HG03432 (cell line): ENCODE data around the gene PGLYRP3.
"Not testable (repeated sequence)": the region's sequence is repeated elsewhere in the genome, so short reads cannot be mapped to it uniquely, and the experiment has no call there.

Source experiments
- ATAC-seq: cut with Tn5 transposase; IDR thresholded peaks from one replicate; pipeline ENCODE4 v1.9.1; 2021; ENCODE audit warnings: mild to moderate bottlenecking, moderate library complexity; ENCODE audit not compliant: unreplicated experiment

Gene PGLYRP3

DNA sequence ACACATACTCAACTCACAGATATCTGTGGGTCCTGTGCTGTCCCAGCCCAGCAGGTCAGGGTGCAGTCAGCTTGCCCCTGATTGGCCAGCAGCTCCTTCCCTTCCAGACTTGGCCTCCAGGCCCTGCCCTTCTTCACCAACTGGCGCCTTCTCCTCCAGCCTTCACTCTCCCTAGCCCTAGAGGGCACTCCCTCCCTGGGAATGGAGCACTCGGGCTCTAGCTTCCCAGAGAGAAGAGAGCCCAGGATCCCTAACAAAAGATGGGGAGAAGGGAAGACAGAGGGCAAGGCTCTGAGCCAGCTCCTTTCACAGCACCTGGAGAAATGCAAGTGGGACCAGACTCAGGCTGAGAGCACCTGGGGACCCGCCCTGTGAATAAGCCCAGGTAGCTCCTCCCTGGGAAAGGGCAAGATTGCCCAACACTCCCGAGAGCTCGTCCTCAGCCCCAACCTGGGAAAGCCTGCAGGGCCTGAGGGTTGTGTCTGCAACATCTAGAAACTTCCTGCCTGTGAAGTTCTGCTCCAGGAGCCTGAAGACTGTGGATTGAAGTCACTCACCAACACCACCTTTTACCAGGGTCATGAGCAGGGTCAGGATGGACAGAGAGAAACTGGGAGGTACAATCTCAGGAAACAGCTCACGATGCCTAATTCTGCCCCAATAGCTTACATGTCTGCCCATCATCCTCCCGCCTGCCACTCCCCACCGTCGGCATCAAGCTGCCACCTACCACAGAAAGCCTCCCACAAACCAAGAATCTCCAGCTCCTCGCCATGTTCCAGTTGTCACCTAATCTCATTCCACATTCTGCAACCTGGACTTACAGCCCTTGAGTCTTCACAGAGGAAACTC lies 36.0 kb upstream of the PGLYRP3 start, which contains the start of gene PGLYRP4:
TSS of gene PGLYRP4 (minus strand) at position 331 of the 852 bp plus-strand sequence. CDS start 909 bp downstream, outside the sequence.
- ATAC-seq: no peak

DNA sequence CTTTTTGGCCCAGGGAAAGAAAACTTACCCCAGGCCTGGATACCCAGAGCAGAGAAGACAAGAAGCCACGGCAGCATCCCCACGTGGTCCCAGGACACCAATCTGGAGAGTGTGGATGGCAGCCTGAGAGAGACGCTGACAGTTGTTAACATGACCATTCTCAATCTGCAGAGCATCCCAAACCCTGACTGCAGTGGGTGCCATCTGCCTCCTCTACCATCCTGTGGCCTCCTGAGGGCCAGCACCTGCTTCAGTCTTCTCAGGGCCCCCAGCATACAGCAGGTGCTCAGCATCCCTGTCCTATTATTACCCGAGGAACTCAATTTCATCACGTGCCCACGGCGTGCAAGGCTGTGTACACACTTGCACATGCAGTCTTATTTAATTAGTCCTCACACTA lies 35.1 kb upstream of the PGLYRP3 start:
- no peak for ATAC-seq

DNA sequence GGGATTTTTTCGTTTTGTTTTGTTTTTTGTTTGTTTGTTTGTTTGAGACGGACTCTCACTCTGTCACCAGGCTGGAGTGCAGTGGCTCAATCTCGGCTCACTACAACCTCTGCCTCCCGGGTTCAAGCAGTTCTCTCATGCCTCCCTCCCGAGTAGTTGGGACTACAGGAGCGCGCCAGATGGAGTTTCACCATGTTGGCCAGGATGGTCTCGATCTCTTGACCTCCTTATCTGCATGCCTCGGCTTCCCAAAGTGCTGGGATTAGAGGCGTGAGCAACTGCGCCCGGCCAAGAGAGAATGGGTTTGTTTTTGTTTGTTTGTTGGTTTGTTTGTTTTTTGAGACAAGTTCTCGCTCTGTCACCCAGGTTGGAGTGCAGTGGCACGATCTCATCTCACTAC lies 34.3 kb upstream of the PGLYRP3 start:
- not testable (repeated sequence) for ATAC-seq

DNA sequence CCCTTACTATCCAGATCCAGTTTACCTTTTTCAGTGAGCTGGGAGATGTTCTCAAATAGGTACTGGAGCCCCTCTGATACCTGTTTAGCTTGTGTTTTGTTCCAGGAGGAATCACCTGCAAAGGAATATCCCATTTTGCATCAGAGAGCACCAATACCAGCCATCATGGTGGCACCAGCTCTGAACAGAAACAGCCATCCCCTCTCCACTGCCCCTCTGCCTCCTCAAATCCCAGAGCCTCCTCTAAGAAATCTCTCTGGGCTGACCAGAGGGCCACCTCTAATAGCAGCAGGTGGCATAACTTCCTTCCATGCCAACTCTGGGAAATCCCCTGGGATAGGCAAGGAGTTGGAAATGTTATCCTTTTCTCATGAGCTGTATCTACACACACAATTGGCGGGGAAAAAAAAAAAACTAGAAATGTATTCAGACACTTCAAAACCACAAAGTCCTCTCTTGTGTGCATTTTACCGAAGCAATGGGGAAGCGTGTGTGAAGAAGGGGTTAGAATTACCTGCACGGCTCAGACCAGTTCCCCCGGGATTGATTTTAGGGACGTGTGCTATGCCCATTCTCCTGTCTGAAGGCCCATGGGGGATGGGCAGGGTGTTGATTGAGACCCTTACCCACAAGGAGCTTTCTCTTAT lies 33.4 kb upstream of the PGLYRP3 start:
- ATAC-seq: no peak

DNA sequence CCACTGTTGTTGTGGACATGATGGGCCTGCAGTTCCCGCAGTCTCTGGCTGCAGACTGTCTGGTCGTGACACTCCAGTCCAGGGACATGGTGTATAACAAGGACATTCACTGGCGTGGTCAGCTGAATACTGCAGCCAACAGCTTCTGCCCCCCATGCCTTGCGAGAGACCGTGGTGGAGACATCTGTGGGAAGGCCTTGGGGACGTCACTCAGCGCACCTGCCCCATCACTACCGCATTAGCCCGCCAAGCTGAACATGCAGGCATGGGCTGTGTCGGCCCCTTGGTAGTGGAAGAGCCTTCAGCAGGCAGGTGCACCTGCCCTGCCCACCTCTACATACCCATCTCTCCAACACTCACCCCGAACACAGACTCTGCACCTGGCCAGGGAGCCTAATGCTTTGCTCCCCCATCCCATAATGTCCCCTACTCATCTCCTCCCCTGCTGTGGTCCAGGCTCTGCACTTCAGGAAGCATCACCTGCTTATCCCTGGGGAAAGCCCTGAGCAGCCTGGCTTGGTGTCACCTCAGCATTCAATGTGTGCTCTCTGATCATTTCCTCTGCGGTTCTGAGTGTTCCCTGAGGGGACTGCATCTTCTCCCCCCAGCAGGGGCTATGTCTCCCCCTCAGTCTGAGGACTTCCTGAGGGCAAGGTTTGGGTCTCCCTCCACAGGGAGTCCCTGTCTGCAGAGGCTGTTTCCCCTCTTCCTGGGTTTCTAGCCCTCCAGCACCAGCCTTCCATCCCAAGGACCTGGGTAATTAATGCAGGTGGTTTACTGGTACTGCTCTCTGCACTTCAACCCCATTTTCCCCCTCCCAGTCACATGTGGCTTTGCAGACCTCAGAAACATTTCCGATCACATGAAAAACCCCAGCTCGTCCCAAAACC lies 32.7 kb upstream of the PGLYRP3 start:
- ATAC-seq: no peak

DNA sequence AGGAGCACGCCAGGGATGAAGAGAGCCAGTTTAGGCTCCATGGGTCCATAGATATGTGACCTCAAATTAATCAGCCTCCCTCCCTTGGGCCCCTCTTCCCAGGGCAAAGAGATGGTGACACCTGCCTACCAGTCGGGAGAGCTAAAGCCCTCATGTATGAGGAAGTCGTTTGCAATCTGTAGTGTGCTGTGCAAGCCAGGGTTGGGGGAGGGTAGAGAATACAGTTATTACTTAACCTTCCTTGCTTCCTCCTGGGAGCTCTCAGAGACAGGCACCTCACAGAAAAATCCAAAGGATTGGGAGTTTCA lies 31.9 kb upstream of the PGLYRP3 start:
- ATAC-seq: no peak

DNA sequence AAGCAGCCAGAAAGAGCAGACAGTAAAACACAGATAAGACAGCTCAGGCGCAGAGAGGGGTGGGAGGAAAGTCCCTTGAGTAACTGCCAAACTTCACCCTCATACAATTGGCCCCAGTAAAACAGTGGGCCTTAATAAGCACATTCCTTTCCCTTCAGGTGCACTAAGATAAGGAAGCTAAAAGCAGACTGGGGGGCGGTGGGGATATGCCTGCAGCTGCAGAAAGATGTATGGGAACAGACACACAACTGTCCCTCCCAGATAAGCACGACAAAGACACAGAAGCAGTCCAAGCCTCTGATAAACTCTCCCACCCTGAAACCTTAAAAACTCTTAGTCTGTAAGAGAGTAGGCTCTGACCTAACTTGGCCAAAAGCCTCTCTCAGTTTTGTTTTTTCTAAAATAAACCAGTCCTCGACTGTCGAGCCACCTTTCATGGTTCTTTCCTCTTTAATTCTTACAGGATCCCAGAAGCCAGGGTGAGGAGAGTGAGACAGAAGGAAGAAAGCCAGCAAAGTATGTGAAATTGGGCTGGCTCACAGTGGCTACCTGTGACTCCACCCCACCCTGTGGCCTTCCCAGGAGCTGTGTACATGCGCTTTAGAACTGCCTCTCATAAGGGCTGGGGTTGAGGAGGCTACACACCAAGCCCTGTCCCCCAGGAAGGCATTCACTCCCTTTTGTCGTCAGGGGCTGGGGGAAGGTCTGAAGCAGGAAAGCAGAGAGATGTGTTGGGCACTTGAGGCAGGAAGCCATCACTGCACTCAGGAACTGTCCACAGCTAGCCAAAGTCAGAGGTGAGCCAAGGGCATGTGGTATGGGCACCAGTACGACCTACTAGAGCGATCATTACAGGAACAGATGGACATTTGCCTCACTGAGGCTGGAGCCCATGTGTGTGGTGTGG lies 31.3 kb upstream of the PGLYRP3 start:
- no peak for ATAC-seq

DNA sequence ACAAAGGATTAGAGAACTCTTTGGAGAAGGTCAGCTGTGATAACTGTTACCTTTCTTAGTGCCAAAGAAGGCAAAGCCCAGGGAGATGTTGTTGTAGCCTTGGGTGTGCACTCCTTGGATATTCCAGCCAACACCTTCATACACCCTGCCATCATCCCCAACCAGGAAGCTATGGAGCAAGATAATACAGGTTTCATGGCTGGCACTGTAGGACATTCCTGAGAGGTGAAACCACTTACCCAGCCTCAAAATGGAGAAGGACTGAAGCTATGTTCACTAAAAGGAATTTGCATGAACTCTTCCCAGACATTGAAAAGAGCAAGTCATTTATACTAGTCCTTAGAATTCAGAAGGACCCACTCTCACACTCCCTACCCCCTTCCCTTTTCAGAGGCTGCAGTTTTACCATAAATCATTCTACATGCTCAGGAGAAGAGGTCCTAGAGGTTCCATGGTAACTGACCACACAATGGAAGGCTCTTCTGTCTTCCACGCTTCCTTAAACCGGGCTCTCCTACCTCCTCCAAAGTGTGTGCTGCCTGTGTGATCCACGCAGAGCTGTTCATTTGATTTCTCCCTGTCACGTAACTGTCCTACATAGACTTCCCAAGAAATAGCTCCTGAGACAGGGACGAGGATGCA lies 30.4 kb upstream of the PGLYRP3 start:
- no peak for ATAC-seq

DNA sequence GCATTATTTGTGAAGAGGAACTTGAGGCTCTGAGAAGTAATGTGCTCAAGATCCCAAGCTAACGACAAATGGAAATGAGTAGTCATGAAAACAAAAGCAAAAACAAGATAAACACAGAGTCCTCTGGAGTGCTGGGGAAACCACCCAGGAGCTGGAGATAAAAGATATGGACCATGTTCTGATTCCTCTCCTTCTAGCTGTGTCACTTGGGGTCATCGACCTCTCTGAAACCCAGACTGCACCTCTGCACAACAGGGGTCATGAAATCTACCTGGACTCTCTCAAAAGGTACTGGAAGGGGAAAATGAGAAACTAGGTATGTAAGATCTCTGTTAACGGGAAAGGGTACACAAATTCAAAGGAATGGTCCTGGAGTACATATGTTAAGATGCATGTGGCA lies 29.4 kb upstream of the PGLYRP3 start:
- no peak for ATAC-seq

DNA sequence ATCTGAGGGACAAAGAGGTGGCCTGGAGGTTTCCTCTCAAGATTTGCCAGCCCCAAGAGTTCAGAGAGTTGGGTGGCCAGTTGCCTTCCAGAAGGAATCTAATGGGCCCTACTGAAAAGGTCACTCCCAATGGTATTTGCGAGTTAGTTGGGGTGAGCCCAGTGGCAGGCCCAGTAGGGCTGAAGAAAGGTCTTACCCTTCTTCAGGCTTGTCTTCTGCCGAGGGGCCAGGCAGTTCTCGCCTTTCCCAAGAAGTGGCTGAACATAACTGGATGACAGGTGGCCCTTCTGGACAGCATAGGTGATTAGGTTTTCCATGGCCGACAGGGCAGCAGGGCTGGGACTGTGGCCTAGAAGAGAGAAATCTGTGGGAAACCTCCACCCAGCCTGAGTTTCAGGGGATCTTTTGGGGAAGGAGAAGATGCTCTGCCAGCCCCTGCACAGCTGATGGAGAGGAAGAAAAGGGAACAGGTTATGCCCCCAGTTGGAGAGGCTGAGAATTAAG lies 28.7 kb upstream of the PGLYRP3 start:
- no peak for ATAC-seq

DNA sequence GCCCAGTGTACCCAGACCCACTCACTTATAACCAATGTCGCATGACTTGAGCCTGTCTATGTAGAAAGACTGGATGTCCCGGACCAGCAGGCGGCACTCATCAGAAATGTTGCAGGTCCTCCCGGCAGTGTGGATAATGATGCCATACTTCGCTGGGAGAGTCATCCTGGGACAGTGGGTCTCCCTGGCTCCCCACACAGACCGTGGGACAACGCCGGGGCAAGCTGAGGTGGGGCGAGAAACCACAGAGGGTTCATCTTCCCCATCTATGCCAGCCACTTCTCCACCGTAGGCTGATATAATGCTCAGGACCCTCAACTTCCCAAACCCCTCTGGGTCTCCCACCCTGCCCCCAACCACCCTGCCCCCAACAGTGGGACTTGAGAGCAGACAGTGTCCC lies 27.6 kb upstream of the PGLYRP3 start:
- ATAC-seq: no peak

DNA sequence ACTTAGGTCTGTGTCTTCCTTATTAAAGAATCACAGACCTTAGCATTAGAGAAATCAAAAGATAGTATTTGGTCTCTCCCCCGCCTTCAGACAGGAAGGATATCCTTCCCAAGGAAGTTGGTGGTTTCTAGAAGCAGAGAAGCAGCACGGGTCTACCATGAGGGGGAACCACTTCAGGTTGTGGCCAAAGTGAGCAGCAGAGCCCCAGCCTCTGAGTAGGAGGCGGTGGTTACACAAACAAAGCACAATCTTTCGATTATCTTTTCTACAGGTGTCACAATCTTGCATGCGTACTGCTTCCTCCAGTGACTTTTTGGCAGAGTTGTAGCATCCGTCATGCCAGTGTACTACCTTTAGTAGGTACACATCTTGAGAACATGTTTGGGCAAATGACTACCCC lies 27.1 kb upstream of the PGLYRP3 start:
- ATAC-seq: no peak

DNA sequence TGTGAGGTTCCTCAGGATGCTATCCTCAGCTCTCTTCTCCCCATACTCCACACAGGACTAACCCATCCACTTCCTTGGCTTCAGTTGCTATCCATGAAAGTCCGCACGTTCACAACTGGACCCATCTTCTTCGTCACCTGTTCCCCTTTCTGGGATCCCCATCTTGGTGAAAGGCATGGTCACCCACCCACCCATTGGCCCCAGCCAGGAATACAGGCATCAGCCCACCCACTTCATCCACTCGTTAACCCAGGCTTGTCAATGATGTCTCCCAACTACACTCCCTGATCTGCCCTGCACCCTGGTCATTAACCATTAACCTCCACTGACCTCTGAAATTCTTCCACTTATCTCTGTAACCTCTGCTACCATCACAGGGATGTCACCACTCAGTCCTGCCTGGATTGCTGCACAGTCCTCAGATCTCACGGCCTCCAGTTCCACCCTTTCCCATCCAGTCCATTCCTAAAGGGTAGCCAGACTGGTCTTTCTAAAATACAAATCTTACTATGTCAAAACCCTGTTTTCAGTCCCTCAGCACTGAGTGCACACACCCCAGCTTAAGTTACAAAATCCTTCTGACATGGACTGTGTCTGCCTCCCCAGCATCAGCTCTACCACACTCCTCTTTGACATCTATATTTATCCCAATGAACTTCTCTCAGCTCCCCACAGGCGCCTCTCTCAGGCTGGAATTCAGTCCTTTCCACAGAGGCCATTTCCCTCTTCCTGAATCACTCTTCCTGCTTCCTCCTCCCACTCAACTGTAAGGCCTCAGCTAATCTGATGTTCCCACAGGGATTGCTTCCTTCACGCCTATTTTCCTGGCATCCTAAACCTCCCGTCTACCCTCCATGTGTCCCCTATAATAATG lies 25.5 kb upstream of the PGLYRP3 start:
- no peak for ATAC-seq

DNA sequence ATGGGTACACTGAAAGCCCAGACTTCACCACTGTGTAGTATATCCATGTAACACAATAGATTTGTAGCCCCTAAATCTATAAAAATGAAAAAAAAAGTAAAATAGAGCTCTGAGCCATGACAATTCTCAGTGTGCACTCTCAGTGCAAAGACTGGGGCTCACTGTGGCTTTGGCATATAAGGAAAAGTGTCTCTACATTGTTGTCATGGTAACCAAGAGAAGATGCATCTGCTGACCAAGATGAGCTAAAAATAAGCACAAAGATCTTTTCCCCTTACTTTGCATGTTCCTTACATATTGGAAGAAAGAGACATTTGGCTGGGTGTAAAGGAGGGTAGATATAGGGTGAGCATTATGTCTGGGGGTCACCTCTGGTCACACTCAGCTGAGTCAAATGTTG lies 23.9 kb upstream of the PGLYRP3 start:
- no peak for ATAC-seq

DNA sequence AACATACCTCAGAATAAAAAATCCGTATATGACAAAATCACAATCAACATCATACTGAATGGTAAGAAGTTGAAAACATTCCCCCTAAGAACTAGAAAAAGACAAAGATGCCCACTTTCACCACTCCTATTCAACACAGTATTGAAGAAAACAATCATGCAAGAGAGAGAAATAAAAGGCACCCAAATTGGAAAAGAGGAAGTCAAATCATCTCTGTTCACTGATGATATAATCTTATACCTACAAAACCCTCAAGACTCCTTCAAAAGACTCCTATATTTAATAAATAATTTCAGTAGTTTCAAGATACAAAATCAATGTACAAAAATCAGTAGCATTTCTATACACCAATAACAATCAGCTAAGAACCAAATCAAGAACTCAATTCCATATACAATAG lies 21.1 kb upstream of the PGLYRP3 start:
- ATAC-seq: no peak

DNA sequence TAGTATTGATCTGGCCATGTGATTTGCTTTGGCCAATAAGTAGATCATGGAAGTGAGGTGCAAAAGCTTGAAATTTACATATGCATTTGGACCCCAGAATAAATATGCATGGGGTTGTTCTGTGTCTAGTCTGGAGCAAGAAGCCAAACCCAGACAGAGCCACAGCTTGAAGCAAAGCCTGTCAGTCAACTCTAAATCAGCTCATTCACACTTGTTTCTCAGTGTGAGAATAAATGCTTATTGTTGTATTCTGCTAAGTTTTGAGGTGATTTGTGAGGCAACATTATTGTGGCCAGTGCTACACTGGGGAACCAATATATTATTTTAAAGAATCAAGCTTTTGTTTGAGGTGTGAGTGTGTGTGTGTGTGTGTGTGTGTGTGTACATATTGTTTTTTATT lies 12.2 kb upstream of the PGLYRP3 start:
- no peak for ATAC-seq

DNA sequence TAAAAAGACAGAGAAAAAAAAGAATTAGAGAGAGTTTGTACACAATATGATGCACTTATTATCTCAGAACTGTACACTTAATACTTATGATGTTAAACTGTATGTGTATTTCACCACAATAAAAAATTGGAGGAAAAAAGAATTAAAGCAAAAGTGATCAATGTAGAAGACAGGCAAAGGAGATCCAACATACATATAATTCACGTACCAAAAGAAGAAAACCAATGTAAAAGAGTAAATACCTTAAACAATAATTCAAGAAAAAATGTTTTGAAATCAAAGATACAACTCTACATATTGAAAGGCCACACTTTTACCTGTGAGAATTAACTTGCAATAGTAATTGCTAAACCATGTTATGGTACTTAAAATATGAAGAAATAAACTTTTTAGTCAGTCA lies 9.8 kb upstream of the PGLYRP3 start:
- ATAC-seq: no peak

DNA sequence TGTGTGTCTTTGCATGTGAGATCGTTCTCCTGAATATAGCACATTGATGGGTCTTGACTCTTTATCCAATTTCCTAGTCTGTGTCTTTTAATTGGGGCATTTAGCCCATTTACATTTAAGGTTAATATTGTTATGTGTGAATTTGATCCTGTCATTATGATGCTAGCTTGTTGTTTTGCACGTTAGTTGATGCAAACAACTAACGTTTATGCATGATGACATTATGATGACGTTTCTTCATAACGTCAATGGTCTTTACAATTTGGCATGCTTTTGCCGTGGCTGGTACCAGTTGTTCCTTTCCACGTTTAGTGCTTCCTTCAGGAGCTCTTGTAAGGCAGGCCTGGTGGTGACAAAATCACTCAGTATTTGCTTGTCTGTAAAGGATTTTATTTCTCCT lies 5.4 kb upstream of the PGLYRP3 start:
- not testable (repeated sequence) for ATAC-seq

DNA sequence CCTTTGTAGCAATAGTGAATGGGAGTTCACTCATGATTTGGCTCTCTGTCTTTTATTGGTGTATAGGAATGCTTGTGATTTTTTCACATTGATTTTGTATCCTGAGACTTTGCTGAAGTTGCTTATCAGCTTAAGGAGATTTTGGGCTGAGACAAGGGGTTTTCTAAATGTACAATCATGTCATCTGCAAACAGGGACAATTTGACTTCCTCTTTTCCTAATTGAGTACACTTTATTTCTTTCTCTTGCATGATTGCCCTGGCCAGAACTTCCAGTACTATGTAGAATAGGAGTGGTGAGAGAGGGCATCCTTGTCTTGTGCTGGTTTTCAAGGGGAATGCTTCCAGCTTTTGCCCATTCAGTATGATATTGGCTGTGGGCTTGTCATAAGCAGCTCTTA lies 3.3 kb upstream of the PGLYRP3 start:
- ATAC-seq: not testable (repeated sequence)
